ENCODE data around the gene PRPH2. TPM values are rescaled to one million over a fixed set of nuclear protein-coding genes. Genes with fewer than 3 reads are reported as not detected.

Gene PRPH2
- total and polyA plus RNA-seq, 2 donors (not counting 3 experiments of a cell fraction or from before 2014, with no cell fraction given) = 0.40 to 0.46 TPM

- Histone ChIP-seq H3K27me3 (ENCODE audit: control insufficient read depth in 2 of 2, insufficient read depth in 2 of 2, low read length in 2 of 2) (no peaks in the 10 kb centered on the region), H2AFZ (ENCODE audit: low read depth, low read length) (no peak overlapping the region), H3K79me2 (ENCODE audit: control insufficient read depth, insufficient read depth, low read length) (no peaks in the 10 kb centered on the region), H3K27ac (ENCODE audit: insufficient read depth, low read depth, low read length) (no peak overlapping the region), H3K4me3 (replicated peaks in 1 of 3; ENCODE audit: insufficient read depth in 1 of 3, low read depth in 1 of 3, low read length in 3 of 3) (no peak overlapping the region), H3K36me3 (ENCODE audit: control insufficient read depth in 2 of 2, extremely low read depth in 1 of 2, insufficient read depth in 2 of 2, low read length in 2 of 2) (no peaks in the 10 kb centered on the region), H3K4me2 (ENCODE audit: insufficient read depth, low read length) (no peak overlapping the region), H3K9me1 (replicated peaks; ENCODE audit: control insufficient read depth, extremely low read depth, insufficient read depth, low read length) (no peaks in the 10 kb centered on the region), H3K9me3 (replicated peaks; ENCODE audit: control insufficient read depth, insufficient read depth, low read length) (no peaks in the 10 kb centered on the region), H4K20me1 (replicated peaks; ENCODE audit: control insufficient read depth, extremely low read depth, insufficient read depth, low read length) (no peaks in the 10 kb centered on the region), H3K4me1 (ENCODE audit: control insufficient read depth, extremely low read depth, insufficient read depth, low read length) (peaks cover 9% of the 10 kb centered on the region), H3K9ac (replicated peaks; ENCODE audit: extremely low read depth, insufficient read depth, low read length) (no peak overlapping the region)
- ChIA-PET CTCF (interaction anchor here (1.2 kb wide), 1 partner anchor 20 kb away, joined by 3 read pairs; the partner anchor contains the start of gene BICRAL), POLR2A (no interaction called here)
- DNase-seq (ENCODE audit: low read depth, low spot score) (no peak), FAIRE-seq (no peak)
- TF ChIP-seq JUN (IDR thresholded peaks at IDR 0.05; ENCODE audit: borderline replicate concordance, insufficient read depth, insufficient read length, low read depth) (no peak), GATA2 (IDR thresholded peaks at IDR 0.05; ENCODE audit: insufficient read depth, insufficient read length, low read depth, low read length) (no peak), POLR2AphosphoS5 (IDR thresholded peaks at IDR 0.05; ENCODE audit: insufficient read depth, low read depth, low read length) (no peak), POLR2A (IDR thresholded peaks at IDR 0.05; ENCODE audit: low read depth, low read length) (no peak), MAX (IDR thresholded peaks at IDR 0.05; ENCODE audit: insufficient read depth, insufficient read length) (no peak), MYC (IDR thresholded peaks at IDR 0.05; ENCODE audit: low read depth, low read length) (no peak), FOS (IDR thresholded peaks at IDR 0.05; ENCODE audit: borderline replicate concordance, insufficient read depth, low read length) (no peak), CTCF (IDR thresholded peaks at IDR 0.05; ENCODE audit: extremely low read depth in 1 of 2, insufficient read depth in 1 of 2, low read depth in 1 of 2, low read length in 2 of 2) (no peak)
- no TSS peak for BruUV-seq (replicated peaks)
- dilution Hi-C loops (cut with MboI; ENCODE audit: extremely low pct_ligation_motif_present, low sequenced_read_pairs) = no loop called here
- intact Hi-C loops (cut with micrococcal nuclease) = no loop called here
These were observed 40.0 kb upstream of the PRPH2 start for GRCh38 chr6:42762426-42762859.

All from endothelial cell of umbilical vein (primary cell).